Measurements from ENCODE around the gene CPA5. TPM values are rescaled to one million over a fixed set of nuclear protein-coding genes. Genes with fewer than 3 reads are reported as not detected.

Gene CPA5
- polyA plus RNA-seq, 3 donors = not detected

- Mint-ChIP-seq H3K36me3 (peaks cover 7 to 8% of the 10 kb centered on the region in 2 donors), H3K4me3 (no peak overlapping the region), H3K27ac (no peak overlapping the region), H3K9me3 (no peaks in the 10 kb centered on the region), H3K27me3 (ENCODE audit: low read depth in 3 of 3) (peaks cover 0 to 2% (median 0%) of the 10 kb centered on the region in 3 donors), H3K4me1 (peaks cover 33% of the 10 kb centered on the region)
- intact Hi-C loops (cut with micrococcal nuclease) = no loop called here
- no peak overlapping the region for H2AFZ ChIP-seq (ENCODE audit: insufficient read depth, low read depth, low read length, poor library complexity, severe bottlenecking)
- H3K36me3 ChIP-seq (replicated peaks in 1 of 2; ENCODE audit: control insufficient read depth in 1 of 2, insufficient read depth in 2 of 2, low read length in 2 of 2) = no peaks in the 10 kb centered on the region
- H3K4me3 ChIP-seq (replicated peaks in 1 of 3; ENCODE audit: low read depth in 2 of 3, low read length in 3 of 3) = no peak overlapping the region
- no peaks in the 10 kb centered on the region for H3K27me3 ChIP-seq (ENCODE audit: control insufficient read depth in 2 of 2, insufficient read depth in 2 of 2, low read length in 2 of 2)
- no peak for DNase-seq
- no peaks in the 10 kb centered on the region for H4K20me1 ChIP-seq (ENCODE audit: insufficient read depth, low read length)
- peaks cover 22 to 24% of the 10 kb centered on the region in 2 donors for H3K4me1 ChIP-seq (ENCODE audit: control insufficient read depth in 1 of 2, insufficient read depth in 2 of 2, low read length in 2 of 2)
- no peaks in the 10 kb centered on the region for H3K9me3 ChIP-seq (replicated peaks in 1 of 2; ENCODE audit: control insufficient read depth in 1 of 2, insufficient read depth in 1 of 2, low read length in 2 of 2)
- no peak overlapping the region for H3K9ac ChIP-seq (ENCODE audit: insufficient read depth, low read length, poor library complexity, severe bottlenecking)
- no peak for TF ChIP-seq CTCF (IDR thresholded peaks at IDR 0.05)
- WGBS (ENCODE audit: insufficient coverage) = no CpG with 5 or more reads among the region's 5 CpGs
- no peak overlapping the region for H3K27ac ChIP-seq (ENCODE audit: low read depth in 1 of 2, low read length in 2 of 2)
- no peaks in the 10 kb centered on the region for H3K79me2 ChIP-seq (ENCODE audit: insufficient read depth, low read length)
- no peak overlapping the region for H3K4me2 ChIP-seq (replicated peaks; ENCODE audit: extremely low read depth, low read length, poor library complexity, severe bottlenecking)
Observed at GRCh38 chr7:130395421-130395820, 50.8 kb downstream of the CPA5 start.

- Histone ChIP-seq H3K4me3 (replicated peaks in 1 of 3; ENCODE audit: low read depth in 2 of 3, low read length in 3 of 3) (no peak overlapping the region), H3K9me3 (replicated peaks in 1 of 2; ENCODE audit: control insufficient read depth in 1 of 2, insufficient read depth in 1 of 2, low read length in 2 of 2) (no peaks in the 10 kb centered on the region), H3K9ac (ENCODE audit: insufficient read depth, low read length, poor library complexity, severe bottlenecking) (no peak overlapping the region), H3K27me3 (ENCODE audit: control insufficient read depth in 2 of 2, insufficient read depth in 2 of 2, low read length in 2 of 2) (no peaks in the 10 kb centered on the region), H4K20me1 (ENCODE audit: insufficient read depth, low read length) (no peaks in the 10 kb centered on the region), H2AFZ (ENCODE audit: insufficient read depth, low read depth, low read length, poor library complexity, severe bottlenecking) (no peak overlapping the region), H3K27ac (ENCODE audit: low read depth in 1 of 2, low read length in 2 of 2) (no peak overlapping the region), H3K79me2 (ENCODE audit: insufficient read depth, low read length) (no peaks in the 10 kb centered on the region), H3K4me1 (ENCODE audit: control insufficient read depth in 1 of 2, insufficient read depth in 2 of 2, low read length in 2 of 2) (peaks cover 22 to 24% of the 10 kb centered on the region in 2 donors), H3K36me3 (replicated peaks in 1 of 2; ENCODE audit: control insufficient read depth in 1 of 2, insufficient read depth in 2 of 2, low read length in 2 of 2) (peaks cover 0 to 3% of the 10 kb centered on the region in 2 donors), H3K4me2 (replicated peaks; ENCODE audit: extremely low read depth, low read length, poor library complexity, severe bottlenecking) (no peak overlapping the region)
- intact Hi-C loops (cut with micrococcal nuclease) = no loop called here
- TF ChIP-seq CTCF (IDR thresholded peaks at IDR 0.05) = no peak
- peaks cover 33% of the 10 kb centered on the region for H3K4me1 Mint-ChIP-seq
- H3K9me3 Mint-ChIP-seq = no peaks in the 10 kb centered on the region
- H3K36me3 Mint-ChIP-seq = peaks cover 11 to 14% of the 10 kb centered on the region in 2 donors
- WGBS (ENCODE audit: insufficient coverage) = 100% methylated on average over 2 of the region's 3 CpGs
- peaks cover 0 to 2% (median 0%) of the 10 kb centered on the region in 3 donors for H3K27me3 Mint-ChIP-seq (ENCODE audit: low read depth in 3 of 3)
- H3K4me3 Mint-ChIP-seq = no peak overlapping the region
- no peak for DNase-seq
- no peak overlapping the region for H3K27ac Mint-ChIP-seq
Observed at GRCh38 chr7:130396109-130396508, 51.5 kb downstream of the CPA5 start.
